SJCRH30 (cell line): ENCODE results near the gene MEX3C. TPM values are rescaled to one million over a fixed set of nuclear protein-coding genes. Genes with fewer than 3 reads are reported as not detected.

Experiments used
- DNase-seq, 2 experiments: peaks; one replicate each; pipeline ENCODE4 v3.0.0-alpha.2; 2015 to 2020
- H3K27ac ChIP-seq: fragments of 250-450 bp; sonication (Bioruptor Pico); 2 replicates; pipeline ENCODE4 v1.5.1; 2020; ENCODE audit warnings: mild to moderate bottlenecking, moderate library complexity
- H3K27me3 ChIP-seq: fragments of 250-450 bp; sonication (Bioruptor Pico); 2 replicates; pipeline ENCODE4 v1.5.1; 2020; ENCODE audit warnings: mild to moderate bottlenecking, moderate library complexity
- H3K36me3 ChIP-seq: fragments of 250-450 bp; sonication (Bioruptor Pico); 2 replicates; pipeline ENCODE4 v1.5.1; 2020; ENCODE audit warnings: mild to moderate bottlenecking, moderate library complexity
- H3K4me1 ChIP-seq: fragments of 250-450 bp; sonication (Bioruptor Pico); 2 replicates; pipeline ENCODE4 v1.5.1; 2020; ENCODE audit warnings: mild to moderate bottlenecking, moderate library complexity
- H3K4me3 ChIP-seq: fragments of 250-450 bp; sonication (Bioruptor Pico); 2 replicates; pipeline ENCODE4 v1.5.1; 2020; ENCODE audit warnings: mild to moderate bottlenecking, moderate library complexity
- H3K9me3 ChIP-seq: fragments of 250-450 bp; sonication (Bioruptor Pico); replicated peaks from 2 replicates; pipeline ENCODE4 v1.5.1; 2020; ENCODE audit warnings: mild to moderate bottlenecking, moderate library complexity
- total RNA-seq: library from RNA; depleted of rRNA; stranded (reverse); fragments of >200 nt; shearing (Covaris generic); gene quantifications from 2 replicates; pipeline ENCODE4 v1.2.3, GENCODE V29; 2014

The MEX3C gene
- total RNA-seq, 1 experiment from 2014 or later = 68.4 TPM

- DNase-seq = no peak
- Histone ChIP-seq H3K27me3 (no peaks in the 10 kb centered on the region), H3K36me3 (peaks cover 35% of the 10 kb centered on the region), H3K4me1 (peaks cover 2% of the 10 kb centered on the region; the same call in 1 of the 2 replicates), H3K27ac (no peak overlapping the region), H3K4me3 (no peak overlapping the region), H3K9me3 (no peaks in the 10 kb centered on the region)
Measured at GRCh38 chr18:51171223-51171622, 26.3 kb downstream of the MEX3C start.

DNA sequence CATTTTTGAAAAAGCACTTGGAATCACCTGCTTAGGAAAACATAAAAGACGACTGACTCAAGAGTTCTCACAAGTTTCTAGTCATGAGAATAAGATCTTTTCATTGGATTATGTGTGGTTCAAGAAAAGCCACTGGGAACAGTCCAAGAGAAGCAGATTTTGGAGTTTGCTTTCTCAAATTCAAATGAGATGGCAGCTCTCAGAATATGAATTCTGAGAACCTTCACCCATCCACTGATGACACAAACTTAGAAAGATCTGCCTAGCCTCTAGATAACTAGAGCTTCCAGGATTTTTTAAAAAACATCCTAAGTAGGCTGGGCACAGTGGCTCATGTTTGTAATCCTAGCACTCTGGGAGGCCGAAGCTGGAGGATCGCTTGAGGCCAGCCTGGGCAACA is 26.8 kb downstream of the MEX3C start:
- Histone ChIP-seq H3K27ac (no peak overlapping the region), H3K4me3 (no peak overlapping the region), H3K4me1 (peaks cover 2% of the 10 kb centered on the region; the same call in 1 of the 2 replicates), H3K36me3 (peaks cover 30% of the 10 kb centered on the region), H3K9me3 (no peaks in the 10 kb centered on the region), H3K27me3 (no peaks in the 10 kb centered on the region)
- no peak for DNase-seq

DNA sequence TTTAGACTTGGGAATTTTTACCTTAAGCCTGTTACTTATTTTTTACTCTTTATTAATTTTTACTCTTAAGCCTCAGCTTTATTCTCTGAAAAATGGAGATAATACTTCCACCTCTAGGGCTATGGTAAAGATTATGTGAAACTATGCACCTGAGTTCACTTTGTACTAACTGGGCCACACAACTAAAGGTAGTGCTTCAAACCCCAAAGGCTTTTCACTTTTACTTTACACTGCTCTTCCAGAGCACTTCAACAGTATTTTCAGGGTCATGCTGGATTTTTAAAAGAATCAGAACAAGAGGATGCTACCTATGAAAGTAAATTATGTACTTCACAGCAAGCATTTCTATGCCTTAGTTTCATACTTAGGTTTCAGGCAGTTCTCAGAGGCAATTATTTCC is 27.8 kb downstream of the MEX3C start:
- Histone ChIP-seq H3K4me1 (peaks cover 2% of the 10 kb centered on the region; the same call in 1 of the 2 replicates), H3K36me3 (peaks cover 22% of the 10 kb centered on the region), H3K27ac (no peak overlapping the region), H3K9me3 (no peaks in the 10 kb centered on the region), H3K27me3 (no peaks in the 10 kb centered on the region), H3K4me3 (no peak overlapping the region)
- DNase-seq = no peak

DNA sequence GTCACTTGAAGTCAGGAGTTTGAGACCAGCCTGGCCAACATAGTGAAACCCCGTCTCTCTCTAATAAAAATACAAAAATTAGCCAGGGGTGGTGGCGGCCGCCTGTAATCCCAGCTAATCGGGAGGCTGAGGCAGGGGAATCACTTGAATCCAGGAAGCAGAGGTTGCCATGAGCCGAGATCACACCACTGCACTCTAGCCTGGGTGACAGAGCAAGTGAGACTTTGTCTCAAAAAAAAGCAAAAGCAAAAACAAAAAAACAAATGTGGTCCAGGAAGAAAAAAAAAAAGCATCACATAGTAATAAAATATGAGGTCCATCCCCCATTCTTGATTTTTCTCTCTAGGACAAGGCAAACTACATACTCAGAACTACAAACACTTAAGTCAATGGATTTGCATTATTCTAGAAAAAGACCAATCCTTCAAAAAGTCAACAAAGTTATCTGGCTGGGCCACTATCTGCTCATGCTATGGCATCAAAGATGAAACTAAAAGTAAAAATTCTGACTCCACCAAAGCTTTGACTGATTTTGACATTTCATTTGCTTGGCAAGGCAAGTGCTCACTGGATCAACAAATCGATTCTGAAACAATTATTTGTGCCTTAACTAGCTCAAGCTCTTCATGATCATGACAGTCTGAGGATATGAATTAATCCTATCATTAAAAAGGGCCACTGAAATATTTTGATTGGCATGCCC is 28.4 kb downstream of the MEX3C start:
- Histone ChIP-seq H3K4me1 (no peaks in the 10 kb centered on the region; the same call in 1 of the 2 replicates), H3K27me3 (no peaks in the 10 kb centered on the region), H3K9me3 (no peaks in the 10 kb centered on the region), H3K36me3 (peaks cover 15% of the 10 kb centered on the region), H3K4me3 (no peak overlapping the region), H3K27ac (no peak overlapping the region)
- DNase-seq = no peak

GRCh38 chr18:51168026-51168742 is 29.3 kb downstream of the MEX3C start:
- no peak overlapping the region for H3K27ac ChIP-seq

DNA sequence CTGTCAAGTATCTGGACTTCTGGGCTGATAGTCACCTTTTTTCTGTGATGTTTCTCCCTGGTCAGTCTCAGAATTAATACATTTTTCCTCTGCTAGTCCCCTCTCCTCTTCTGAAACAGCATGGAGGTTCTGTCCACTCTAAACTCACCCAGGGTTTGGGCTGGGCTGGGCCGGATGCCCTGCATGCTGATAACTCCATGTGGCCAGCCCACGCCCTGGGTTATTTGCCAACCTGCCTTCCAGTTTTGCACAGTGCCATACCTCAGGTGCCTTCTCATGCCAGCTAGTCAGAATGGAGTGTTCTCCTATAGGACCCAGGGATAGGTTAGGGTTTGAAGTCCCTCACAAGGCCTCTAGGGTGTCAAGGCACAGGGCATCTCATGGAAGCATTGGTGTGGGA is 32.2 kb downstream of the MEX3C start:
- DNase-seq = no peak
- no peak overlapping the region for H3K27ac ChIP-seq
- no peaks in the 10 kb centered on the region for H3K9me3 ChIP-seq
- no peak overlapping the region for H3K4me3 ChIP-seq
- H3K27me3 ChIP-seq = no peaks in the 10 kb centered on the region
- H3K36me3 ChIP-seq = 0 out of 2 replicates have a peak, but pooled peaks cover 3% of the 10 kb centered on the region
- no peaks in the 10 kb centered on the region for H3K4me1 ChIP-seq

More at GRCh38 chr18:51168026-51168742, 29.3 kb downstream of the MEX3C start:
- no peaks in the 10 kb centered on the region for H3K27me3 ChIP-seq
- no peak for DNase-seq
- H3K9me3 ChIP-seq = no peaks in the 10 kb centered on the region
- no peak overlapping the region for H3K4me3 ChIP-seq
- no peaks in the 10 kb centered on the region for H3K4me1 ChIP-seq
- H3K36me3 ChIP-seq = peaks cover 9% of the 10 kb centered on the region; the same call in 1 of the 2 replicates

- Histone ChIP-seq H3K27ac (no peak overlapping the region), H3K4me3 (no peak overlapping the region), H3K36me3 (0 out of 2 replicates have a peak, but pooled peaks cover 3% of the 10 kb centered on the region), H3K9me3 (no peaks in the 10 kb centered on the region), H3K27me3 (no peaks in the 10 kb centered on the region), H3K4me1 (no peaks in the 10 kb centered on the region)
- DNase-seq = no peak
Measured at GRCh38 chr18:51164761-51165281, 32.7 kb downstream of the MEX3C start.

GRCh38 chr18:51164342-51164741 is 33.1 kb downstream of the MEX3C start:
- H3K9me3 ChIP-seq = no peaks in the 10 kb centered on the region
- H3K4me3 ChIP-seq = no peak overlapping the region
- no peaks in the 10 kb centered on the region for H3K27me3 ChIP-seq
- H3K4me1 ChIP-seq = no peaks in the 10 kb centered on the region
- 0 out of 2 replicates have a peak, but pooled peaks cover 3% of the 10 kb centered on the region for H3K36me3 ChIP-seq
- H3K27ac ChIP-seq = no peak overlapping the region
- no peak for DNase-seq

- Histone ChIP-seq H3K27ac (no peak overlapping the region), H3K27me3 (no peaks in the 10 kb centered on the region), H3K9me3 (no peaks in the 10 kb centered on the region), H3K36me3 (0 out of 2 replicates have a peak, but pooled peaks cover 3% of the 10 kb centered on the region), H3K4me3 (no peak overlapping the region), H3K4me1 (no peaks in the 10 kb centered on the region)
- DNase-seq = no peak
Measured at GRCh38 chr18:51163543-51163942, 33.9 kb downstream of the MEX3C start.

DNA sequence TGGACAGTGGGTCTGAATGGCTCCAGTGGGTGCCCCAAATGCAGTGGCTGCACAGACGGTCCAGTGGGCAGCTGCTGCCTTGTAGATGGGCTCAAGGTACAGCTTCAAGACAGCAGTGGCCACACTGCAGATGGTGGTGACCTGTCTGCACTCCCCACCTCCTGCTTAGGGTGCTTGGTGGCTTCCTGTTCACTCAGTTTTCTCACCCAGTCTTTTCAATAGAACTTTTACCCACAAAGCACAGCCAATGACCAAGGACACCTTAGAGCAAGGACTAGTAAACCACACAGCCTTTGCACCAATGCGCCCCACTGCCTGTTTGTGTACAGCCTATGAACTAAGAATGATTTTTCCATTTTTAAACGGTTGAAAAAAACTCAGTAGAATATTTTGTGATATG is 34.9 kb downstream of the MEX3C start:
- no peak overlapping the region for H3K27ac ChIP-seq
- H3K36me3 ChIP-seq = 0 out of 2 replicates have a peak, but pooled peaks cover 3% of the 10 kb centered on the region
- H3K4me3 ChIP-seq = no peak overlapping the region
- no peaks in the 10 kb centered on the region for H3K9me3 ChIP-seq
- no peaks in the 10 kb centered on the region for H3K4me1 ChIP-seq
- DNase-seq = no peak
- no peaks in the 10 kb centered on the region for H3K27me3 ChIP-seq

- no peaks in the 10 kb centered on the region for H3K27me3 ChIP-seq
- no peaks in the 10 kb centered on the region for H3K36me3 ChIP-seq
- no peak for DNase-seq
- no peak overlapping the region for H3K27ac ChIP-seq
- H3K4me1 ChIP-seq = peaks cover 2% of the 10 kb centered on the region; the same call in 1 of the 2 replicates
- no peak overlapping the region for H3K4me3 ChIP-seq
- no peaks in the 10 kb centered on the region for H3K9me3 ChIP-seq
Measured at GRCh38 chr18:51160646-51161045, 36.8 kb downstream of the MEX3C start.

DNA sequence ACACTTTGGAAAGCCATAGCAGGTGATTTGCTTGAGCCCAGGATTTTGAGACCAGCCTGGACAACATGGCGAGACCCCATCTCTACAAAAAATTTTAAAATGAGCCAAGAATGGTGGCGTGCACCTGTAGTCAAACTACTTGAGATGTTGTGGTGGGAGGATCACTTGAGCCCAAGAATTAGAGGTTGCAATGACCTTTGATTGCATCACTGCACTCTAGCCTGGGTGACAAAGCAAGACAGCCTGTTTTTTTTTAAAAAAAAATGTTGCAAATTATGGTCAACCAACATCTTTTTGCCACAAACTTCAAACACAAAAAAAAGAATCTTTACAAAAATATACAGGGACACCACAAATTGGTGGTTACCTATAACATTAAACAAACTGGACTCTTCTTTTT is 40.3 kb downstream of the MEX3C start:
- Histone ChIP-seq H3K27ac (no peak overlapping the region), H3K36me3 (no peaks in the 10 kb centered on the region), H3K9me3 (no peaks in the 10 kb centered on the region), H3K4me1 (peaks cover 12% of the 10 kb centered on the region; the same call in 1 of the 2 replicates), H3K4me3 (no peak overlapping the region), H3K27me3 (no peaks in the 10 kb centered on the region)
- DNase-seq = no peak

GRCh38 chr18:51154431-51155063 is 42.9 kb downstream of the MEX3C start:
- Histone ChIP-seq H3K4me1 (peaks cover 12% of the 10 kb centered on the region; the same call in 1 of the 2 replicates), H3K4me3 (peak overlapping the region; percentile 30), H3K9me3 (no peaks in the 10 kb centered on the region), H3K36me3 (no peaks in the 10 kb centered on the region), H3K27me3 (no peaks in the 10 kb centered on the region), H3K27ac (peak overlapping the region; percentile 73)
- DNase-seq = no peak

DNA sequence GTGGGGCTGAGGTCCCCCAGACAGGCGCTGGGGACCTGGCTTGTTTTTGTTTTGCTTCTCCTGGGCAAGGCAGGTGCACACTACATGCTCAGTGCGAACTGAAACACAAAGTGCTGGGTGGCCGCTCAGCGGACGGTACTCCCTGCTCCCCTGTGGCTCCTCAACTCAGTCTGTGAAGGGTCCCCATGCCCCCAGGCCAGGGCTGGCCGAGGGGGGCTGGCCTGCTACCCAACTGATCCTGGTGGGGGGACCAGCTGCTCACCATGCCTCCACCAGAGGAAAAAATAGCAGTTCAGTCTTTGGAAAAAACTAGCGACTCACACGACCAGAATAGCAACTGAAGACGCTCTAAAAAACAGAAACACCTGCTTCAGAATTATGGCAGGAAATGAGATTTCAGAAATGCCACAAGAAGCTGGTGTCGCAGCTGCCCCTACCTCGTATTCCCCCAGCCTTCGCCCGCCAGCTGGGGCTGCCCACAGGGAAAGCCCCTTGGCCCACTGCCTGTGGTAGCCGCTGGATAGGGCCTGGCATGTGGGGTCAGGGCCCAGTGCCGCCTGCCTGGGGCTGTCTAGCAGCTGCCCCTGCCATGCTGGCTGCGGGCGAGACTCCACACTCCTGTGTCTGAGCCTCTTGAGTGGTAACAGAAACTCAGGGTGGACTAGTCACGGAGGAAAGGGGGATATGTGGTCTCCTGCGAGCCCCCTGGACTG is 43.7 kb downstream of the MEX3C start:
- DNase-seq = peak; percentile 92
- H3K27ac ChIP-seq = peak overlapping the region; percentile 73

More for the DNA sequence above, 43.7 kb downstream of the MEX3C start:
- H3K27me3 ChIP-seq = no peaks in the 10 kb centered on the region
- peak overlapping the region; percentile 30 for H3K4me3 ChIP-seq
- no peaks in the 10 kb centered on the region for H3K36me3 ChIP-seq
- H3K9me3 ChIP-seq = no peaks in the 10 kb centered on the region
- peaks cover 12% of the 10 kb centered on the region; the same call in 1 of the 2 replicates for H3K4me1 ChIP-seq
